Thymus (tissue), 11 donors: Measurements from ENCODE around the gene MRC2. TPM values are rescaled to one million over a fixed set of nuclear protein-coding genes. Genes with fewer than 3 reads are reported as not detected.

Experiments
- DNase-seq, 9 donors: peaks; one replicate each; pipeline ENCODE4 v3.0.0-alpha.2; 2013; ENCODE audit warnings: low spot score in 9 of 9, low read depth in 6 of 9, missing footprints in 1 of 9
- H3K27ac ChIP-seq, 2 donors: one replicate each; pipeline ENCODE4 v1.5.1; 2013; ENCODE audit warnings: control low read depth in 1 of 2, low read depth in 1 of 2, low read length in 1 of 2, mild to moderate bottlenecking in 1 of 2, moderate library complexity in 1 of 2
- H3K27me3 ChIP-seq, 2 donors: one replicate each; pipeline ENCODE4 v1.5.1; 2013; ENCODE audit warnings: low read length in 1 of 2; ENCODE audit not compliant: control insufficient read depth in 2 of 2, insufficient read depth in 1 of 2
- H3K36me3 ChIP-seq, 2 donors: one replicate each; pipeline ENCODE4 v1.5.1; 2013; ENCODE audit warnings: low read length in 1 of 2, mild to moderate bottlenecking in 1 of 2, moderate library complexity in 1 of 2; ENCODE audit not compliant: control insufficient read depth in 2 of 2, insufficient read depth in 2 of 2
- H3K4me1 ChIP-seq, 2 donors: one replicate each; pipeline ENCODE4 v1.5.1; 2013; ENCODE audit warnings: low read length in 2 of 2; ENCODE audit not compliant: control insufficient read depth in 2 of 2, insufficient read depth in 2 of 2
- H3K4me3 ChIP-seq, 2 donors: one replicate each; pipeline ENCODE4 v1.5.1; 2013; ENCODE audit warnings: low read length in 2 of 2, control low read depth in 1 of 2, mild to moderate bottlenecking in 1 of 2
- H3K9me3 ChIP-seq, 2 donors: one replicate each; pipeline ENCODE4 v1.5.1; 2013; ENCODE audit warnings: low read length in 1 of 2, mild to moderate bottlenecking in 1 of 2; ENCODE audit not compliant: control insufficient read depth in 2 of 2, insufficient read depth in 1 of 2
- WGBS: extraction: QIAGEN DNeasy Blood & Tissue Kit; methylation state at CpG from one replicate; pipeline ENCODE4 v1.1.7; 2013; 5-methylcytosine and 5-hydroxymethylcytosine counted together
- polyA plus RNA-seq: library from polyadenylated mRNA; stranded (reverse); fragments of 200-250 nt; gene quantifications from one replicate; pipeline ENCODE4 v1.2.3, GENCODE V29; 2013
- total RNA-seq: library from RNA; stranded (reverse); fragments of 120-200 nt; gene quantifications from one replicate; pipeline ENCODE4 v1.2.4, GENCODE V29; 2013
- donor health status: healthy.

MRC2 gene
- total and polyA plus RNA-seq, 2 donors: 9.0 to 14.5 TPM

- H3K4me3 ChIP-seq: no peak overlapping the region
- no peaks in the 10 kb centered on the region for H3K4me1 ChIP-seq
- H3K27me3 ChIP-seq: no peaks in the 10 kb centered on the region
- WGBS: 89% methylated on average over 6 of the region's 6 CpGs
- H3K36me3 ChIP-seq: peaks cover 36 to 37% of the 10 kb centered on the region in 2 donors
- peaks cover 0 to 2% of the 10 kb centered on the region in 2 donors for H3K9me3 ChIP-seq
- DNase-seq: no peak
- no peak overlapping the region for H3K27ac ChIP-seq
Measured at GRCh38 chr17:62617894-62618472, 9.5 kb upstream of the MRC2 start.

- 95% methylated on average over 17 of the region's 17 CpGs for WGBS
- Histone ChIP-seq H3K27ac (no peak overlapping the region), H3K9me3 (peaks cover 0 to 2% of the 10 kb centered on the region in 2 donors), H3K4me1 (no peaks in the 10 kb centered on the region), H3K4me3 (no peak overlapping the region), H3K36me3 (peaks cover 32 to 34% of the 10 kb centered on the region in 2 donors), H3K27me3 (no peaks in the 10 kb centered on the region)
- DNase-seq: no peak
Measured at GRCh38 chr17:62618647-62619416, 8.6 kb upstream of the MRC2 start.

DNA sequence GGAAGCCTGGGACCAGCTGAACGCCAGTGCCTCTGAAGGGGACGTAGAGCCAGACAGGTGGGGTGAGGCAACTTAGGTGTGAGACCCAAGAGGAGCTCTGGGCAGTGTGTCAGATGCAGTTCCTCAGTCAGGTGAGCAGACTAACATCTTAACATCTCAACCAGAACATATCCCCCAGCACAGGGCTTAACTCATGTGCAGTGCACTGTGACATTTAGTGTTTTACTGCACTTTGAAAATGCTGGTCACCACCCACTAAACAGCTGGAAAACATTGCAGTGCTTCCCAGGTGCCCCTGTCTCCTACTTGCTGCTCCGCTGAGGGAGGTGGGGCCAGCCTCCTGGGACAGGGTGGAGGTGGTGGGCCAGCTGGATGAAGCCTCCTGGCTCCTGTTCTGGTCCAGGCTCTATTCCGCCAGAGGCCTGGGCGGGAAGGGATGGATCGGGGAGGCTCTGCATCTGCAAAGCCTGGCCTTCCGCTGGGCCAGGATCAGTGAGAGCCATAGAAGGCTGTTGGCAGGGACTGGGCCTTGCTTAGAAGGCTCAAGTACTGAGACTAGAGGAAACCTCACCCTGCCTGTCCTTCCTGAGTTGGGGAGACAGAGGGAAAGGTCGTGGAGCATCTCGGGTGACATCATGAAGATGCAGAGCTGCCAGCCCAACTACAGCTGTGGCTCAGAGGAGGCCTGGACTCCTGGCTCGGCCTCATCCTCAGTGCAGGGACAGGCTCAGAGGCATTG, 7.9 kb upstream of the MRC2 start:
- no peak for DNase-seq

GRCh38 chr17:62621223-62621622, 6.2 kb upstream of the MRC2 start:
- Histone ChIP-seq H3K36me3 (peaks cover 11 to 13% of the 10 kb centered on the region in 2 donors), H3K27me3 (no peaks in the 10 kb centered on the region), H3K4me1 (peaks cover 0 to 11% of the 10 kb centered on the region in 2 donors), H3K27ac (no peak overlapping the region), H3K4me3 (no peak overlapping the region), H3K9me3 (peaks cover 0 to 2% of the 10 kb centered on the region in 2 donors)
- 97% methylated on average over 11 of the region's 11 CpGs for WGBS
- DNase-seq: no peak

More for the DNA sequence above, 7.9 kb upstream of the MRC2 start:
- H3K4me3 ChIP-seq: no peak overlapping the region
- no peaks in the 10 kb centered on the region for H3K27me3 ChIP-seq
- H3K36me3 ChIP-seq: peaks cover 24 to 28% of the 10 kb centered on the region in 2 donors
- 96% methylated on average over 10 of the region's 10 CpGs for WGBS
- peaks cover 0 to 2% of the 10 kb centered on the region in 2 donors for H3K9me3 ChIP-seq
- no peak overlapping the region for H3K27ac ChIP-seq
- no peaks in the 10 kb centered on the region for H3K4me1 ChIP-seq

DNA sequence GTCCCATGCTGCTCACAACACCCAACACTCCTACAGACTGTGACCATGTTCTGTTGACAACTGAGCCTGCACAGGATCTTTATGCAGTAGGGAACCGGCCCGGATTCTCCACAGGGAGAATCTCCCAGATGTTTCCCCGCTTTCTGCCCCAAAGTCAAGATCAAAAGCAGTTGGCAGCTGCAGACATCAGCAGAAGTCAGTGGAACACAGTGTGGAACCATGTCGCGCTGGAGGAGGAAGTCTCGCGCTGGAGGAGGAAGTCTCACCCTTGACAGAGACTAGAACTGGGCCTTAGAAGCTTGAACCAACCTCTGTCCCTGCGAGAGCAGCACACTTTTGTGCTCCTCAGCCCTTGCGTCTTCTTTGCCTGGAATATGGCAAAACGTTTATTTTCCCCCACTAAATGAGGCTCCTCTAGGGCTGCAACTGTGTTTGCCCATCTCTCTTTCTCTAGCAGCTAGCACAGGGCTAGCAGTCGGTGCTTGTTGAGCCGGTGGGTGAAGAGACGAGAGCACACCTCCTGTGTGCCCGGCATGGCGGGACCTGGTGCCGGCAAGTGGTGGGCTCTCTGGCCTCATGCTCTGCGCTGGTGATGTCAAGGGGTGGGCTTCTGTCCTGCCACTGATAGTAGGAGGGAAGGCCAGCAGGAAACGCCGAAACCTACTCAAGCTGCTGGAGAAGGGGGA, 2.1 kb upstream of the MRC2 start:
- H3K27ac ChIP-seq: no peak overlapping the region
- WGBS: 82% methylated on average over 19 of the region's 19 CpGs

DNA sequence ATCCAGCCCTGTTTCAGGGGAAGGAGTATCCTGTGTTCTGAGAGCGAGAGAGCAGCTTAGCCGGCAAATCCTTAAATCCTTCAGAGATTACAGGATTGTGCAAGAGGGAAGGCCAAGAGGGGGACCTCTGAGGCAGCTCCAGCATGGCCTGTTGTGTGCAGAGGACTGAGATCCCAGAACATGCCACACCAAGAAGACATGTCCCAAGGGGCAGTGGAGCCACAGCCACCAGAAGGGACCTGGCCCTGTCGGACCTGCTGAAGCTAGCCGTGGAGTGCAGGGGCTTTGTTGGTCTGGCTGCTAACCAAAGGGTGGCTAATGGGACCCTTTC, 1.6 kb upstream of the MRC2 start:
- H3K36me3 ChIP-seq: peaks cover 0 to 2% of the 10 kb centered on the region in 2 donors
- H3K9me3 ChIP-seq: peaks cover 0 to 5% of the 10 kb centered on the region in 2 donors
- peaks cover 15 to 30% of the 10 kb centered on the region in 2 donors for H3K4me1 ChIP-seq
- DNase-seq: no peak
- WGBS: 96% methylated on average over 4 of the region's 4 CpGs
- H3K27ac ChIP-seq: no peak overlapping the region
- H3K4me3 ChIP-seq: no peak overlapping the region
- peaks cover 0 to 7% of the 10 kb centered on the region in 2 donors for H3K27me3 ChIP-seq

More for the DNA sequence above, 2.1 kb upstream of the MRC2 start:
- H3K9me3 ChIP-seq: peaks cover 0 to 5% of the 10 kb centered on the region in 2 donors
- H3K36me3 ChIP-seq: peaks cover 0 to 2% of the 10 kb centered on the region in 2 donors
- H3K4me3 ChIP-seq: no peak overlapping the region
- peaks cover 0 to 7% of the 10 kb centered on the region in 2 donors for H3K27me3 ChIP-seq
- peaks cover 15 to 30% of the 10 kb centered on the region in 2 donors for H3K4me1 ChIP-seq
- DNase-seq: peak in 1 of 9 donors; percentile 36

DNA sequence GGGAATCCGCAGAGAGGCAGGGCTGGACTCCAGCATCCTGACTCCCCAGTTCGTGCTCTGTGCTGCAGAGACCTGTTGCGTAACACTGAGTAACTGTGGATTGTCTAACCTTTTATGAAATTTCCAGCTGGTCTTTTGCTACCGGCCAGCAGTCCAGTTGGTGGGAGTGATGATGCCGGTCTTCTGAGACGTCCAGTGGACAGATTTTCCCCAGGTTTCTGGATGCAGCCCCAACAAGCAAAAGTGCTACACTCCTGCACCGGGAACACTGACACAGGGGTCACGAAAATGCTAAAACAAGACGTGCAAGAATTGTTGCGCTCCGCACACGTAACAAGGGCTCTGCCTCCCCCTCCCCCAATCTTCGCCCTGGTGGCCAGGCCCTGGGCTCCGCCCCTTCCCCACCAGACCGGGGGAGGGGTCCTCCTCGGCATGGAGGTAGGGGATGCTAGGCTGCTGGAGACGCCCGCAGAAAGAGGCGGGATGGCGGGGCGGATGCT, 701 bp upstream of the MRC2 start:
- Histone ChIP-seq H3K9me3 (peaks cover 0 to 5% of the 10 kb centered on the region in 2 donors), H3K27ac (no peak overlapping the region), H3K4me3 (peak overlapping the region; percentile 49 to 70), H3K27me3 (peaks cover 0 to 7% of the 10 kb centered on the region in 2 donors), H3K4me1 (peaks cover 15 to 34% of the 10 kb centered on the region in 2 donors), H3K36me3 (peaks cover 0 to 2% of the 10 kb centered on the region in 2 donors)
- WGBS: 21% methylated on average over 21 of the region's 21 CpGs
- DNase-seq: peak in 3 of 9 donors; percentile 25 to 40 (median 31)

DNA sequence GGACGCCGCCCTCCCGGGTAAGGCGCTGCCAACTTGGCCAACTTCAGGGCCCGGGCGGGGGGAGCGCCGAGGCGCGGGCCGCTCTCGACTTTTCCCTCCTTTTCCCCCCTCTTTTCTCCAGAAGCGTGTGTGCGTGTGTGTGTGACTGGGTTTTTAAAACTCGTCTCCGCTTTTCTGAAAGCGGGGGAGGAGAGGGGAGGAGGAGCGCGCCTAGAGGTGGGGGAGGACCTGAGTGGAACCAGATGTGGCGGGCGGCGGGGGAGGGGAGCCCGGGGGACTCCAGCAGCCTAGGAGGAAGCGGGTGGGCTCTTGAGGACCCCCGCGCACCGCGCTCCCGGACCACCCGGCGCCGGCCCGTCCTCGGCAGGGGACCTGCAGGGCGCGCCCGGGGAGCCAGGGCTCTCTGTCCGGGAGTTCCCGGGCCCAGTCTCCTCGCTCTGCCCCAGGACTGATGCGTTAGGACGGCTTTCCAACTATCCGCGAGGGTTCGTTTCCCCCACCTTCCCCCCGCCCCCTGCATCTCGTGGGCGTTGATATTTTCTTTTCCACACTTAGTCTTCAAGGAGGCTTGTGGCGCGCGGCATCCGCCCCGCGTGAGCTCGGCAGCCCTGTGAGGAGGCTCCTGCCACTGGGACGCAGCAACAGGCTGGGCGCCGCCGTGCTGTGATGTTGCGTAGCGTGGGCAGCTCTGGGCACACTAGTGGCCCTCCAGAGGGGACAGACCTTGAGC, 599 bp downstream of the MRC2 start:
- Histone ChIP-seq H3K9me3 (peaks cover 0 to 5% of the 10 kb centered on the region in 2 donors), H3K4me1 (peaks cover 15 to 42% of the 10 kb centered on the region in 2 donors), H3K4me3 (peak overlapping the region; percentile 49 to 70), H3K36me3 (peaks cover 0 to 2% of the 10 kb centered on the region in 2 donors), H3K27me3 (peaks cover 0 to 7% of the 10 kb centered on the region in 2 donors), H3K27ac (peak overlapping the region in 1 of 2 donors; percentile 56)
- DNase-seq: peak in 7 of 9 donors; percentile 22 to 77 (median 36)
- WGBS: under 1% methylated on average over 61 of the region's 61 CpGs
